Fibroblast of gingiva (primary cell): Measurements from ENCODE around the gene GBP3.
"Not testable (repeated sequence)": the region's sequence is repeated elsewhere in the genome, so short reads cannot be mapped to it uniquely, and the experiment has no call there.

Source experiments
- DNase-seq: peaks from one replicate; pipeline ENCODE4 v3.0.0-alpha.2; 2011; ENCODE audit warnings: low read depth

Gene GBP3

DNA sequence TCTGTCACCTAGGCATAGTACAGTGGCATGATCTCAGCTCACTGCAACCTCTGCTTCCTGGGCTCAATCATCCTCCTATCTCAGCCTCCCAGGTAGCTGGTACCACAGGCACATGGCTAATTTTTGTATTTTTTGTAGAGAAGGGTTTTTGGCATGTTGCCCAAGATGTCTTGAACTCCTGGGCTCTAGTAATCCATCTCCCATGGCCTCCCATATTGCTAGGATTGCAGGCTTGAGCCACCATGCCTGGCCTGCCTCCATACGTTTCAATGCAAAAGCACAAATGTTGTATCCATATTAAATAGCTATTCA, 17.6 kb upstream of the GBP3 start:
- no peak for DNase-seq

DNA sequence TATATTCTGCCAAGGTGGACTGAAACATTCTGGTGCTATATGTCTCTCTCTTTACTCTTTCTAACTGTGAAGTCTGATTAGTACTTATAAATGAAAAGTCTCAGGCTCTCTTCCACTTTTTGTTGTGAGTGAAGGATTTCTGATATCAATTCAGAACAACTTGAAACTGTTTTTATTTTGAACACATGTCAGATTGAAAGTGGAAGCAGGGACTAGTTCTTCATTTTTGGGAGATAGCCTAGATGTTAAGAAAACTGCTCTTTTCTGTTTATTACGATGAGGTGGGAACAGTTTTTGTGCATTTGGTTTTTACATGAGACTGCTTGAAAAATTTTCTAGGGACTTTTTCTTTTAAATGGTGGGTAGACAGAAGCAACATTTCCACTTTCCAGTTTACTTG, 14.5 kb upstream of the GBP3 start:
- no peak for DNase-seq

GRCh38 chr1:89035080-89035479, 12.4 kb upstream of the GBP3 start:
- DNase-seq: no peak

- DNase-seq: not testable (repeated sequence)
These were observed 11.3 kb upstream of the GBP3 start for GRCh38 chr1:89034004-89034403.

DNA sequence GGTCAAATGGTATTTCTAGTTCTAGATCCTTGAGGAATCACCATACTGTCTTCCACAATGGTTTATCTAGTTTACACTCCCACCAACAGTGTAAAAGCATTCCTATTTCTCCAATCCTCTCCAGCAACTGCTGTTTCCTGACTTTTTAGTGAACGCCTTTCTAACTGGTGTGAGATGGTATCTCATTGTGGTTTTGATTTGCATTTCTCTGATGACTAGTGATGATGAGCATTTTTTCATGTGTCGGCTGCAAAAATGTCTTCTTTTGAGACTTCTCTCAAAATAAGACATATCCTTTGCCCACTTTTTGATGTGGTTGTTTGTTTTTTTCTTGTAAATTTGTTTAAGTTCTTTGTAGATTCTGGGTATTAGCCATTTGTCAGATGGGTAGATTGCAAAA, 6.4 kb upstream of the GBP3 start:
- not testable (repeated sequence) for DNase-seq

DNA sequence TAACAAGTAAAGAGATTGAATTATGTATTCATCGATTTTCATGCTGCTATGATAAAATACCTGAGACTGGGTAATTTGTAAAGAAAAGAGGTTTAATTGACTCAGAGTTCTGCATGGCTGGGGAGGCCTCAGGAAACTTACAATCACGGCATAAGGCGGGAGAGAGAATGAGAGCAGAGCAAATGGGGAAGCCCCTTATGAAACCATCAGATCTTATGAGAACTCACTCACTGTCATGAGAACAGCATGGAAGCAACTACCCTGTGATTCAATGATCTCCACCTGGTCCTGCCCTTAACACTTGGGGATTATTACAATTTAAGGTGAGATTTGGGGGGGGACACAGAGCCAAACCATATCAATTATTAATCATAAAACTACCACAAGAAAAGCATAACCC, 3.3 kb upstream of the GBP3 start:
- no peak for DNase-seq

- DNase-seq: no peak
These were observed 360 bp upstream of the GBP3 start for GRCh38 chr1:89023026-89023425.

DNA sequence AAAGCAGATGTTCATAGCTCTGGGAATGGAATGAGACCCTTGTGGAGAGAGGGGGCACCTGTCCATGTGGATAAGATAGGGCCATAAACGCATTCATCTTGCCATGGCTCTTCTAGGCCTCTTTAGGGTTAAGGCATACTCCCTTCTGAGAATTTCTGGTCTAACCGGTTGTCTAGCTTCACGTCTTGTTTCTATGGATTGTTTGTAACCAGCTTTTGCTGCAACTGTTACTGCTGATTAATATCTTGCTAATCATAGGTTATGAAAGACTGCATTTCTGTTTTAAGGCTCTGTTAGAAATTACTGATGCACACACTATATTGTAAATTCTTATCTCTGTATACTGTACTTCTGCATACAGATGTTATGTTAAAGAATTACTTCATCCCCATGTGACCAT, 4.3 kb downstream of the GBP3 start:
- not testable (repeated sequence) for DNase-seq

DNA sequence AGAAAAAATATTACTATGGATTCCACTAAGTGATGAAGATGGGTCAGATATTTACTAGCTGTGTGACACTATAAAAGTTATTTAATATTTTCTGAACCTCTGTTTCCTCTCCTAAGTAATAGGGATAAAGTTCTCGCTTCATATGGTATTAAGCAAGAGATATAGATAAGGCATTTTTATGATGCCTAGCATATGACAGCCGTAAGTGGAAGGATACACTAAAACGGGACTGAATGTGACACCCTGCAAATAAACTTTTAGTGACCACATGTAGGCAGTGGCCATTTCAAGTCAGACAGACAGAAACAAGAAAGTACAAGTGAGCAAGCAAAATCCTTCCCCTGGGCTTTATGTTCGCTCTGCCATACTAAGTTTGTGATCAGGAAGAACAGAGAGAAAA, 14.2 kb downstream of the GBP3 start:
- DNase-seq: no peak

GRCh38 chr1:89005286-89006151, 17.1 kb downstream of the GBP3 start:
- DNase-seq: no peak

DNA sequence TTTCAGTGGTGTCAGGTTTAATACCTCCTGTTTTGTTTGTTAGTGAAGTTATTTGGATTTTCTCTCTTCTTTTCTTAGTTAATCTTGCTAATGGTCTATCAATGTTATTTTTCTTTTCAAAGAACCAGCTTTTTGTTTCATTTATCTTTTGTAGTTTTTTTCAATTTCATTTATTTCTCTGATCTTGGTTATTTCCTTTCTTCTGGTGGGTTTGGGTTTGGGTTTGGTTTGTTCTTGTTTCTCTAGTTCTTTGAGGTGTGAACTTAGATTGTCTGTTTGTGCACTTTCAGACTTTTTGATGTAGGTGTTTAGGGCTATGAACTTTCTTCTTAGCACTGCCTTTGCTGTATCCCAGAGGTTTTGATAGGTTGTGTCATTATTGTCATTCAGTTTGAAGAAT, 20.5 kb downstream of the GBP3 start:
- not testable (repeated sequence) for DNase-seq

- DNase-seq: no peak
These were observed 21.2 kb downstream of the GBP3 start for GRCh38 chr1:89001510-89001909.

DNA sequence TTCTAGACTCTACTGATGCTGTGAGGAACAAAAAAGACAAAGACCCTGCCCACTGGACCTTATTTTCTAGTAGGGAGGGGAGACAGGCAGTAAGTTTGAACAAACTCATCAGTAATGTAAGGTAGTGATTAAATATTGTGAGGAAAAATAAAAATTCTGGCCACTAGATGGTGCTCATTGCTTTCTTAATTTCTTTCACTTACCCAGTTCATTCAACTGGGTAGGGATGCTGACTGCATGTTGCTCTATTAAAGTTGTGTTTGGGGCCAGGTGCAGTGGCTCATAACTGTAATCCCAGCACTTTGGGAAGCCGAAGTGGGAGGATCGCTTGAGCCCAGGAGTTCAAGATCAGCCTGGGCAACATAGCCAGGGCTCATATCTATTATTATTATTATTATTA, 23.9 kb downstream of the GBP3 start:
- DNase-seq: peak; percentile 49

GRCh38 chr1:88990426-88990825, 32.2 kb downstream of the GBP3 start:
- no peak for DNase-seq

- no peak for DNase-seq
These were observed 37.0 kb downstream of the GBP3 start for GRCh38 chr1:88985692-88986091.

GRCh38 chr1:88985032-88985431, 37.6 kb downstream of the GBP3 start:
- DNase-seq: peak; percentile 74

DNA sequence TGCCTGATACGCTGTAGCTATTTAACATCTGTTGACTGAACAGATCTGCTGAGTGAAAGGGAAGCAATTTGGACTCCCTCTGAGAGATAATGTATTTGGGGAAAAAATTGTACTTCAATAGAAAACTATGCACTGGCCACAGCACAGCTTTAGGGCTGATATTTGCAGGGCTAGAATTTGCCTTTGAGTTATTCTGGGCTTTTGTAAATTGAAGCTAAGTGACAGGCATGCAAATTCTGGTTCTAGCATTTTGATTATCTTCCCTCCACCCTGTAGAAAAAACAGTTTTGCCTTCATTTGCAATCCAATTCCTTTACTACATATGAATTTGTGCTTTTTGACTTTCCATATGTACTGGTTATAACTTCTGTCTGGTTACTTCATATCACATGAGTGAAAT, 38.1 kb downstream of the GBP3 start:
- DNase-seq: no peak

DNA sequence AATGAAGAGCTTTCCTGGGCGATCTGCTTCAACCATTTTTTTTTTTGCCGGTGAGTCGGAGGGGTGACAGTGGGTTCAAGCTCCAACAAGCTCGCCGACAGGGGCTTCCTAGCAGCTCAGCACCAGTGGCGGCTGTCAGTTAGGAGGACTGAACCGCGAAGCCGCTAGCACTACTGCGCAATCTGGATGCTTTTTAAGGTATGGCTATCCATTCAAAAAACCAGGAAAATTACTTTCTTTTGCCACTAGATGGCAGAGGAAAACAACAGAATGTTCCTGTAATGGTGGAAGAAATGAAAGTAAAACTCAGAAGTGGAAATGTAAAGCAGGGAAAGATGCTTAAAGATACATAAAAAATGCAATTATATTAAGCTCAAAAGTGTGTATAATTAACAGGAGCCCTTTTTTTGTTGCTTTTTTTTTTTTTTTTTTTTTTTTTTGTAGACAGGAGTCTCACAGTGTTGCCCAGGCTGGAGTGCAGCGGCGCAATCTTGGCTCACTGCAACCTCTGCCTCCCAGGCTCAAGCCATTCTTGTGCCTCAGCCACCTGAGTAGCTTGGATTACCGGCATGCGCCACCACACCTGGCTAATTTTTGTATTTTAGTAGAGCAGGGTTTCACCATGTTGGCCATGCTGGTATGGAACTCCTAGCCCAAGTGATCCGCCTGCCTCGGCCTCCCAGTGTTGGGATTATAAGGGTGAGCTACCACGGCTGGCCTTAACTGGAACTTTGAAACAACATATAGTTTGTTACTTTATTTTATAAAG, 38.7 kb downstream of the GBP3 start:
- peak; percentile 56 for DNase-seq

GRCh38 chr1:88982055-88982454, 40.6 kb downstream of the GBP3 start:
- DNase-seq: no peak

DNA sequence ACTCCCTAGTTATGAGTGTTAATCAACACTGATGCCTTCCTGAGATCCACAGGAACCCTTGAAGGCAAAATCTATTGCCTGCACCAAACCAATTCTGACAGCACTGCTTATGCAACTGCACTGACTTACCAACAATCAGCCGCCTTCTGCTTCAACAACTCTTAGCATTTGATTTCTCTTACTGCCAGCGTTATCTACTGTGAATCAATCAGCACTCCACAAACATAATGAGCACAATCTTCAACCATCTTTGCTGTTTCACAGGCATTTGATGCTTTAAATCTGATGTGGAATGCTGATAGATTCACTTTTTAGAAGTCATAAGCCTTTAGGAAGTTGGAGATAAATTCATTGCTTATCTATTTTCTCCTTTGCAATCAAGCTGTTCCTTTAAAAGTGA, 41.2 kb downstream of the GBP3 start:
- not testable (repeated sequence) for DNase-seq

GRCh38 chr1:88980870-88981269, 41.8 kb downstream of the GBP3 start:
- DNase-seq: no peak

- DNase-seq: no peak
These were observed 42.9 kb downstream of the GBP3 start for GRCh38 chr1:88979749-88980116.

DNA sequence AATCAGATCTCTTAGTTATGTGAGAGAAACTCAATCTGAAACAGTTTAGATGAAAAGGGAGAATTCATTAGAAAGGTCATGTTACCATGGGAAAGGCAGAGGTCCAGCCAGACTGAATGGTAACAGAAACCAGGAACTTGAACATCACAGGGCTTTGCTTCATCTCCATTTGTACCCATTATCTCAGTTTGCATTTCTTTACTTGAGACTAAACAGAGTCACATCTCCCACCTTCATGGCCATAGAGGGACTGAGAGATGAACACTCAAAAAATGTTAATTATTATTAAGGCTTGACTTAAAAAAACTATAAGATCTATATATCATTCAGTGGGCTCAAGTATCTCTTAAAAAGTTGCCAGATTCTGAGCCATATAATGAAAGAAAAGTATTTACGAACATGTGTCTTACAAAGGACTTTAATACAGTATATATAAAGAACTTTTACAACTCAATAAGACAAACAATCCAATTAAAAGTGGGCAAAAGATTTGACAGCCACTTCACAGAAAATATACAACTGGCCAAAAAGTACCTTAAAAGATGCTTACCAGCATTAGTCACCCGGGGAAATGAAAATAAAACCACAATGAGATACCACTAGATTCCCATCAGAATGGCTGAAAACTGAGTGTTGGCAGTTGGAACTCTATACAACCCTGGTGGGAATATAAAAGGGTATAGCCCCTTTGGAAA, 43.5 kb downstream of the GBP3 start:
- DNase-seq: no peak
